Measurements from ENCODE around the gene FLCN. TPM values are rescaled to one million over a fixed set of nuclear protein-coding genes. Genes with fewer than 3 reads are reported as not detected.
A peak's percentile ranks its signal among the peaks of the same experiment; 100 is the strongest.

The FLCN gene
- total and polyA plus RNA-seq, 2 of the 13 experiments (the other 11 are each of a cell fraction or from before 2014, with no cell fraction given), result 16.6 to 24.9 TPM

DNA sequence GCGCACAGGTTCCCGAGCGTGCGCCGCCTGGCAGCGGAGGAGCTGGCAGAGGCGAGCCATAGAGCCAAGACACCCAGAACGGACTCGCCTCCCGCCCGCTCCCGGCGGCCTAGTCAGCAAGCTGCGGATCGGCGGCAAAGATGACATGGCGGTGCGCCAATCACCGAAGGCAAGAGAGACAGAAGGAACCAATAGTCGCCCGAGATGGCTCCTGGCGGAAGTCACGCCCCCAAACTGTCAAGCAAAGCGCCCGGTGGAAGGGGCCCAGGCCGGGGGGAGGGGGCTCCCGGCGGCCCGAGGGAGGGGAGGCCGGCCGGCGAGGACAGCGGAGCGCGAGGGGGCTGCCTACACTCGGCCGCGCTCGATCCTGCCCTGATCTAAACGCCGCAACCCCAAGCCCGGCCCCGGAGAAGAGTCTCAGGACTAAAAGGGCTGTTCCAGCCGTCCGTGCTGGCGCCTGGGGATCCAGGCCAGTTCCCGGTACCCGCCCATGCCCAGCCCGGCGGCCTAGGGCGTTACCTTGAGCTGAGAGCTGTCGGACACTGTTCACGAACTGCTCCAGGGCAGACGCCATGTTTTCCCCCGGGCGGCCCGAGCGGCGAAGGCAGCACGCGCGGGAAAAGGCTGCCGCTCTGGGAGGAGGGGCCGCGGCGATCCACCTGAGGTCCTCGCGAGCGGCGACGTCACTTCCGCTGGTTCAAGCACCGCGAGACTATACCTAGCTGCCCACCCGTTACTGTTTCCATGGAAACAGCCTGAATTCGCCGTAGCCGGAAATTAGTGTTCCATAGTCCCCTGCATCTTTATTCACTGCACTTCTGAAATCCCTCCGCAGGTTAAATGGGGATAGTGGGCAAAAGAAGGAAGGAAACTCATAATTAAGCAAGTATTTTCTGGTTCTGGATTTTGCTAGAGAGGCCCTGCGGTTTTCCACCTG is 43.9 kb upstream of the FLCN start, which contains the start of gene COPS3 (continued):
- 0 out of 2 replicates have a peak, but pooled peaks have one; percentile 10 for TF ChIP-seq ZNF337 (CRISPR knock-in tag; IDR thresholded peaks at IDR 0.05; ENCODE audit: borderline replicate concordance, low read depth)
- TF ChIP-seq RFX5 (IDR thresholded peaks at IDR 0.05; ENCODE audit: low read depth, low read length), result peak; percentile 88
- 0 out of 2 replicates have a peak, but pooled peaks have one; percentile 33 for TF ChIP-seq HES4 (CRISPR knock-in tag; IDR thresholded peaks at IDR 0.05; ENCODE audit: borderline replicate concordance)
- peak; percentile 73 for TF ChIP-seq HDAC2 (CRISPR knock-in tag; IDR thresholded peaks at IDR 0.05)
- TF ChIP-seq ZNF607 (CRISPR knock-in tag; IDR thresholded peaks at IDR 0.05; ENCODE audit: borderline replicate concordance), result peak; percentile 56; the same call in 1 of the 2 replicates
- 0 out of 2 replicates have a peak, but pooled peaks have one; percentile 48 for TF ChIP-seq ZNF329 (CRISPR knock-in tag; IDR thresholded peaks at IDR 0.05; ENCODE audit: low read depth)
- 0 out of 2 replicates have a peak, but pooled peaks have one; percentile 15 for TF ChIP-seq TARDBP (CRISPR knock-in tag; IDR thresholded peaks at IDR 0.05)
- TF ChIP-seq, protein P1, sequence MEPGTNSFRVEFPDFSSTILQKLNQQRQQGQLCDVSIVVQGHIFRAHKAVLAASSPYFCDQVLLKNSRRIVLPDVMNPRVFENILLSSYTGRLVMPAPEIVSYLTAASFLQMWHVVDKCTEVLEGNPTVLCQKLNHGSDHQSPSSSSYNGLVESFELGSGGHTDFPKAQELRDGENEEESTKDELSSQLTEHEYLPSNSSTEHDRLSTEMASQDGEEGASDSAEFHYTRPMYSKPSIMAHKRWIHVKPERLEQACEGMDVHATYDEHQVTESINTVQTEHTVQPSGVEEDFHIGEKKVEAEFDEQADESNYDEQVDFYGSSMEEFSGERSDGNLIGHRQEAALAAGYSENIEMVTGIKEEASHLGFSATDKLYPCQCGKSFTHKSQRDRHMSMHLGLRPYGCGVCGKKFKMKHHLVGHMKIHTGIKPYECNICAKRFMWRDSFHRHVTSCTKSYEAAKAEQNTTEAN (CRISPR knock-in tag; conservative IDR thresholded peaks at IDR 0.05), result peak; percentile 36; the same call in 1 of the 2 replicates
- TF ChIP-seq EP300 (IDR thresholded peaks at IDR 0.05; ENCODE audit: low read depth in 2 of 2, low read length in 2 of 2), result no peak
- peak; percentile 22; the same call in 1 of the 2 replicates for TF ChIP-seq EP300 (CRISPR knock-in tag; IDR thresholded peaks at IDR 0.05; ENCODE audit: borderline replicate concordance)
- TF ChIP-seq ZNF180 (CRISPR knock-in tag; IDR thresholded peaks at IDR 0.05; ENCODE audit: borderline replicate concordance, low read depth), result 0 out of 2 replicates have a peak, but pooled peaks have one; percentile 32
- peak; percentile 80; the same call in 1 of the 2 replicates for TF ChIP-seq ZSCAN30 (CRISPR knock-in tag; IDR thresholded peaks at IDR 0.05)
- TF ChIP-seq, protein P2, sequence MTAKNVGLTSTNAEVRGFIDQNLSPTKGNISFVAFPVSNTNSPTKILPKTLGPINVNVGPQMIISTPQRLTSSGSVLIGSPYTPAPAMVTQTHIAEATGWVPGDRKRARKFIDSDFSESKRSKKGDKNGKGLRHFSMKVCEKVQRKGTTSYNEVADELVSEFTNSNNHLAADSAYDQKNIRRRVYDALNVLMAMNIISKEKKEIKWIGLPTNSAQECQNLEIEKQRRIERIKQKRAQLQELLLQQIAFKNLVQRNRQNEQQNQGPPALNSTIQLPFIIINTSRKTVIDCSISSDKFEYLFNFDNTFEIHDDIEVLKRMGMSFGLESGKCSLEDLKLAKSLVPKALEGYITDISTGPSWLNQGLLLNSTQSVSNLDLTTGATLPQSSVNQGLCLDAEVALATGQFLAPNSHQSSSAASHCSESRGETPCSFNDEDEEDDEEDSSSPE (CRISPR knock-in tag; IDR thresholded peaks at IDR 0.05), result peak; percentile 95
- no peak for TF ChIP-seq DMTF1 (CRISPR knock-in tag; IDR thresholded peaks at IDR 0.05)
- TF ChIP-seq ZNF224 (CRISPR knock-in tag; IDR thresholded peaks at IDR 0.05), result peak; percentile 81; the same call in 1 of the 2 replicates
- TF ChIP-seq KDM6A (CRISPR knock-in tag; IDR thresholded peaks at IDR 0.05; ENCODE audit: low read depth), result no peak
- no peak for TF ChIP-seq ZNF18 (CRISPR knock-in tag; IDR thresholded peaks at IDR 0.05; ENCODE audit: insufficient replicate concordance)
- TF ChIP-seq ZNF652 (CRISPR knock-in tag; IDR thresholded peaks at IDR 0.05; ENCODE audit: borderline replicate concordance, low read depth), result no peak
- TF ChIP-seq ZNF501 (CRISPR knock-in tag; IDR thresholded peaks at IDR 0.05), result peak; percentile 82
- no peak for TF ChIP-seq ZNF841 (CRISPR knock-in tag; IDR thresholded peaks at IDR 0.05; ENCODE audit: borderline replicate concordance)
- TF ChIP-seq ARID2 (CRISPR knock-in tag; IDR thresholded peaks at IDR 0.05; ENCODE audit: borderline replicate concordance), result peak; percentile 8; the same call in 1 of the 2 replicates
- TF ChIP-seq ZSCAN31 (CRISPR knock-in tag; IDR thresholded peaks at IDR 0.05; ENCODE audit: low read depth), result peak; percentile 71
